Lower leg skin (tissue), 4 donors: ENCODE measurements around the gene TESK2. TPM values are rescaled to one million over a fixed set of nuclear protein-coding genes. Genes with fewer than 3 reads are reported as not detected.

Experiments used
- DNase-seq, 2 donors: peaks; one replicate each; pipeline ENCODE4 v3.0.0-alpha.2; 2019; ENCODE audit warnings: low spot score in 2 of 2
- H3K4me3 ChIP-seq: fragments of 200-600 bp; sonication (generic); 2 replicates; pipeline ENCODE4 v1.5.1; 2017; ENCODE audit warnings: mild to moderate bottlenecking, low read depth; ENCODE audit not compliant: poor library complexity, severe bottlenecking
- POLR2A ChIP-seq, 2 donors: fragments of 450-650 bp; IDR thresholded peaks; one replicate each; pipeline ENCODE4 v1.6.1; 2016 to 2017; ENCODE audit warnings: antibody characterized with exemption in 2 of 2, mild to moderate bottlenecking in 1 of 2, moderate library complexity in 1 of 2
- WGBS, 2 donors: methylation state at CpG; one replicate each; pipeline ENCODE4 v1.1.5; 2018; 5-methylcytosine and 5-hydroxymethylcytosine counted together
- intact Hi-C: fragments of 100-400 bp; cut with DNase I; formaldehyde crosslinking; loops from one replicate; pipeline ENCODE4 v1.15.0; 2023; ENCODE audit warnings: low total_unique reads
- total RNA-seq, 4 donors: library from RNA; depleted of rRNA; stranded (reverse); fragments of >200 nt; gene quantifications; one replicate each; pipeline ENCODE4 v1.1.0, GENCODE V29; 2016
- TF ChIP-seq, protein P1 (sequence below), 3 donors: fragments of 450-650 bp; IDR thresholded peaks; one replicate each; pipeline ENCODE4 v1.5.1; 2016; ENCODE audit warnings: antibody characterized with exemption in 3 of 3, mild to moderate bottlenecking in 3 of 3, moderate library complexity in 2 of 3

Gene TESK2
- total RNA-seq, 4 donors from 2014 or later: 16.9 to 23.8 (median 20.0) TPM

DNA sequence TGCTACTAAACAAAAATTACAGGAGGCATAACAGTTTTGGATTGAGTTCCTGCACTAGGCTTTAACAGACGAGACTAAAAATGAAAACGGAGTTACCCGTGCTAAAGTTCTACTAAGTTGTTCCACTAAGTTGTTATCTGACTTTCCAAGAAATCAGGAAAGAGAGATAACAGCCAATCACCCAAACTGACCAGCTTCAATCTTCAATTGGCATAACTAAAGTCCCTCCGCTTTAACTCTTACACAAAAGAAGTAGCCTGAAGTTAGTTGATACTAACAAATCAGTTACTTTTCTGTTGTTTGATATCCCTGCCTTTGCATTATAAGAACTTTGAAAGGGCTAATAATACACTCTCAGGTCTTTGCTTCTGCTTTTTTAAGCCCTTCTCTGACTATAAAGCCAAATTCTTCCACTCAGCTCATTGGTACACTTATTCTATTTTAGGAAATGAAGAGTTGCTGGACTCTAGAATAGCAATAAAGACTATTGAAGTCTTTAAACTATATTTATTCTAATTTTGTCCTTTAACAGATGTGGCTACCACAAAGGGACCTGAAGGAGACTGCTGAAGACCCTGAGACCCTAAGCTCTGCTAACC, 61.3 kb downstream of the TESK2 start:
- TF ChIP-seq POLR2A (IDR thresholded peaks at IDR 0.05): no peak
- TF ChIP-seq, protein P1, sequence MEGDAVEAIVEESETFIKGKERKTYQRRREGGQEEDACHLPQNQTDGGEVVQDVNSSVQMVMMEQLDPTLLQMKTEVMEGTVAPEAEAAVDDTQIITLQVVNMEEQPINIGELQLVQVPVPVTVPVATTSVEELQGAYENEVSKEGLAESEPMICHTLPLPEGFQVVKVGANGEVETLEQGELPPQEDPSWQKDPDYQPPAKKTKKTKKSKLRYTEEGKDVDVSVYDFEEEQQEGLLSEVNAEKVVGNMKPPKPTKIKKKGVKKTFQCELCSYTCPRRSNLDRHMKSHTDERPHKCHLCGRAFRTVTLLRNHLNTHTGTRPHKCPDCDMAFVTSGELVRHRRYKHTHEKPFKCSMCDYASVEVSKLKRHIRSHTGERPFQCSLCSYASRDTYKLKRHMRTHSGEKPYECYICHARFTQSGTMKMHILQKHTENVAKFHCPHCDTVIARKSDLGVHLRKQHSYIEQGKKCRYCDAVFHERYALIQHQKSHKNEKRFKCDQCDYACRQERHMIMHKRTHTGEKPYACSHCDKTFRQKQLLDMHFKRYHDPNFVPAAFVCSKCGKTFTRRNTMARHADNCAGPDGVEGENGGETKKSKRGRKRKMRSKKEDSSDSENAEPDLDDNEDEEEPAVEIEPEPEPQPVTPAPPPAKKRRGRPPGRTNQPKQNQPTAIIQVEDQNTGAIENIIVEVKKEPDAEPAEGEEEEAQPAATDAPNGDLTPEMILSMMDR (IDR thresholded peaks at IDR 0.05): no peak
- no peak for DNase-seq
- WGBS, 2 donors: 72 to 78% methylated on average over 4 of the region's 4 CpGs
- intact Hi-C loops: no loop called here
- no peak overlapping the region for H3K4me3 ChIP-seq

DNA sequence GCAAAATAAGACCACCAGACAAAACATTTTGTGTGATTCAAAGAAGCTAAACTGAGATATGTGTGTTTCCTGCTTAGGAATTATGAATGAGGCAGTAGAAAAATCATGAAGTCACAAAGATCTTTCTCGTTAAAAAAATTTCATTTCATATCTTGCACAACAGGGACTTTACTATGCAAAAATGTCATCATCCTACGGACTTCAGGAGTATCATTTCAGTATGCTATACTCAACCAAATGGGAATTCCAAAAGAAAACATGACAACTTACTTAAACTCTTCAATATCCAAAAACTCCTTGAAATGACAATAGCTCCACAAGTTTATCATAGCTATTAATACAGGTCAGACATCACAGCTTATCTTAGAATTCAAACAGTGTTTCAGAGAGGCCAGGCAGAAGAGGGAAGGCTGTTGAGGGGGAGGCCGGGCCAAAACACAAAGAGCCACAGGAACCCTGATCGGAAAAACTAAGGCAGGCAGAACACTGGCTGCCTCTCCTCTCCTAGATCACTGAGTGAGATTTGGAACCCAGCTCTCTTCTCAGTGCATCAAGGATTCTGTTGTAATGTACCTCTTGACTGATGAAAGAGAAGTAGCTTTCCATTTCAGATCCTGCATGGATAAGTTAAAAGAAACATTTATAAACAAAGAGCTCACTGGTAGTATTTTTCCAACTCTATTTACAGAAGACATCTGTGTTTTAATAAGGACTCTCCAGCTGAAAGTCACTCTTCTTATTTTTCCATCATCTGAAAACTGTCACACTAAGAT, 66.9 kb downstream of the TESK2 start:
- WGBS, 2 donors: 81 to 86% methylated on average over 4 of the region's 4 CpGs
- H3K4me3 ChIP-seq: no peak overlapping the region
- intact Hi-C loops: no loop called here
- DNase-seq: no peak
- TF ChIP-seq, protein P1 (IDR thresholded peaks at IDR 0.05): no peak
- TF ChIP-seq POLR2A (IDR thresholded peaks at IDR 0.05): no peak

DNA sequence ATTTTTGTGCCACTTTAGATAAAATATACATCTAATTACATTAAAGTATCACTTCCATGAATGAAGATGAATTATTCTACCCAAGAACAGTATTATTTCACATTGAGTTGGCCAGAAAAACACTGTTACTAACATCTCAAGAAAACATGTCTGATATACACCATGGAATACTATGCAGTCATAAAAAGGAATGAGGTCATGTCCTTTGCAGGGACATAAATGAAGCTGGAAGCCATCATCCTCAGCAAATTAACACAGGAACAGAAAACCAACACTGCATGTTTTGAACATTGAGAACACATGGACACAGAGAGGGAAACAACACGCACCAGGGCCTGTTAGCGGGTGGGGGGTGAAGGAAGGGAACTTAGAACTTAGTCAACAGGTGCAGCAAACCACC, 69.0 kb downstream of the TESK2 start:
- no peak for DNase-seq
- no peak overlapping the region for H3K4me3 ChIP-seq
- intact Hi-C loops: no loop called here
- WGBS, 2 donors: 97 to 98% methylated on average over 2 of the region's 2 CpGs
- no peak for TF ChIP-seq POLR2A (IDR thresholded peaks at IDR 0.05)
- TF ChIP-seq, protein P1 (IDR thresholded peaks at IDR 0.05): no peak

DNA sequence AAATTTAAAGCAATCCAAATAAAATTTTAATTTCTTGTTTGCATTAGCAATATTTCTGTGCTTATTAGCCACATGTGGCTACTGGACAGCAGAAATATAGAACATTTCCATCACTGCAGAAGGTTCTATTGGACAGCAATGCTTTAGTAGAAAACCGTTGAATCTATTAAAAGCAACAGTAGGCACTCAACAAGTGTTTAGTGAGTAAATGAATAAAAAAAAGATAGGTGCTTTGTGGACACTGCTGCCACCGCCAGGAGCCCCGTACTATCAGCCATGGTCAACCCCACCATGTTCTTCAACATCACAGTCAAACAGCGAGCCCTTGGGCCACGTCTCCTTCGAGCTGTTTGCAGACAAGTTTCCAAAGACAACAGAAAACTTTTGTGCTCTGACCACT, 76.2 kb downstream of the TESK2 start:
- H3K4me3 ChIP-seq: no peak overlapping the region
- TF ChIP-seq, protein P1 (IDR thresholded peaks at IDR 0.05): no peak
- TF ChIP-seq POLR2A (IDR thresholded peaks at IDR 0.05): no peak
- DNase-seq: no peak
- intact Hi-C loops: no loop called here
- 77 to 79% methylated on average over 6 of the region's 6 CpGs for WGBS, 2 donors

DNA sequence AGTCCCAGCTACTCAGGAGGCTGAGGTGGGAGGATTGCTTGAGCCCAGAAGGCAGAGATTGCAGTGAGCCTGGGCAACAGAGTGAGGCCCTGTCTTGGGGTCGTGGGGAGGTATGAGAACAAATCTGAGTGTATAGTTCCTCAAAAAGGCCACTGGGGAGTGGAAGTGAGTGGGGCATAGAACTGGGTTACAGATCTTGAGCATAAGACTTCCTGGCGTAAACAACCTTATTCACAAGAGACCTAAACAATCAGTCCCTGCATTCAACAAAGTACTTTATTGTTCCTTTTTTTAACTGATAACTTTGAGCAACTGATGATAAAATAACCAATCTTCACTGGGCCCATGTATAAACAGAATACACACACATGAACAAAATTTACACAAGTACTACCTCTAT, 78.1 kb downstream of the TESK2 start:
- no peak for TF ChIP-seq POLR2A (IDR thresholded peaks at IDR 0.05)
- TF ChIP-seq, protein P1 (IDR thresholded peaks at IDR 0.05): no peak
- intact Hi-C loops: no loop called here
- no peak overlapping the region for H3K4me3 ChIP-seq
- DNase-seq: no peak
- 73 to 83% methylated on average over 2 of the region's 2 CpGs for WGBS, 2 donors
